ENCODE results near the gene ZFTA. TPM values are rescaled to one million over a fixed set of nuclear protein-coding genes. Genes with fewer than 3 reads are reported as not detected.

The ZFTA gene
- total RNA-seq, 1 donor from 2014 or later, result 34.6 TPM

GRCh38 chr11:63719987-63720386, 48.6 kb downstream of the ZFTA start:
- no peak for DNase-seq (ENCODE audit: low spot score)
- TF ChIP-seq CTCF (IDR thresholded peaks at IDR 0.05), result no peak
- Mint-ChIP-seq H3K4me1 (ENCODE audit: low read depth) (peaks cover 10% of the 10 kb centered on the region), H3K36me3 (ENCODE audit: low read depth) (no peaks in the 10 kb centered on the region), H3K9me3 (ENCODE audit: low read depth) (no peaks in the 10 kb centered on the region), H3K27ac (ENCODE audit: unreplicated experiment) (no peak overlapping the region), H3K4me3 (ENCODE audit: unreplicated experiment) (no peak overlapping the region), H3K27me3 (ENCODE audit: low read depth) (no peaks in the 10 kb centered on the region)

- Mint-ChIP-seq H3K36me3 (ENCODE audit: low read depth) (no peaks in the 10 kb centered on the region), H3K27ac (ENCODE audit: unreplicated experiment) (no peak overlapping the region), H3K27me3 (ENCODE audit: low read depth) (no peaks in the 10 kb centered on the region), H3K9me3 (ENCODE audit: low read depth) (no peaks in the 10 kb centered on the region), H3K4me1 (ENCODE audit: low read depth) (peaks cover 10% of the 10 kb centered on the region), H3K4me3 (ENCODE audit: unreplicated experiment) (no peak overlapping the region)
- DNase-seq (ENCODE audit: low spot score), result no peak
- no peak for TF ChIP-seq CTCF (IDR thresholded peaks at IDR 0.05)
Observed at GRCh38 chr11:63719001-63719400, 49.6 kb downstream of the ZFTA start.

Other genes starting within 250 kb of the ZFTA start
- gene PLAAT4, start 232.0 kb downstream of the ZFTA start, total RNA-seq, result 1.8 to 3.0 TPM (median 2.5 TPM) in 3 replicates
- not detected in 3 replicates for gene PLAAT2, start 205.4 kb downstream of the ZFTA start, total RNA-seq
- gene PLAAT3, start 154.3 kb downstream of the ZFTA start, total RNA-seq, result 9.3 to 22.0 TPM (median 21.2 TPM) in 3 replicates
- gene ATL3, start 97.4 kb downstream of the ZFTA start, total RNA-seq, result 111 to 137 TPM (median 136 TPM) in 3 replicates
- gene RTN3, start 87.3 kb downstream of the ZFTA start, total RNA-seq, result 88.0 to 88.5 TPM (median 88.5 TPM) in 3 replicates
- 25.4 to 36.0 TPM (median 32.2 TPM) in 3 replicates for gene SPINDOC, start 44.7 kb upstream of the ZFTA start, total RNA-seq
- gene MARK2, start 70.3 kb upstream of the ZFTA start, total RNA-seq, result 25.3 to 30.7 TPM (median 26.2 TPM) in 3 replicates
- 1.3 to 3.8 TPM (median 2.7 TPM) in 3 replicates for gene RCOR2, start 148.4 kb upstream of the ZFTA start, total RNA-seq
- gene NAA40, start 170.2 kb upstream of the ZFTA start, total RNA-seq, result 17.7 to 28.0 TPM (median 20.8 TPM) in 3 replicates
- gene COX8A, start 205.8 kb upstream of the ZFTA start, total RNA-seq, result 220 to 245 TPM (median 240 TPM) in 3 replicates
- gene OTUB1, start 217.7 kb upstream of the ZFTA start, total RNA-seq, result 51.6 to 58.6 TPM (median 52.2 TPM) in 3 replicates